IPS-NIHi7 (cell line): ENCODE data around the gene SND1.
A peak's percentile ranks its signal among the peaks of the same experiment; 100 is the strongest.
"Not testable (repeated sequence)": the region's sequence is repeated elsewhere in the genome, so short reads cannot be mapped to it uniquely, and the experiment has no call there.

Experiments
- DNase-seq: peaks from one replicate; pipeline ENCODE4 v3.0.0; 2012; ENCODE audit warnings: mixed read lengths; ENCODE audit errors: extremely low spot score

Gene SND1

DNA sequence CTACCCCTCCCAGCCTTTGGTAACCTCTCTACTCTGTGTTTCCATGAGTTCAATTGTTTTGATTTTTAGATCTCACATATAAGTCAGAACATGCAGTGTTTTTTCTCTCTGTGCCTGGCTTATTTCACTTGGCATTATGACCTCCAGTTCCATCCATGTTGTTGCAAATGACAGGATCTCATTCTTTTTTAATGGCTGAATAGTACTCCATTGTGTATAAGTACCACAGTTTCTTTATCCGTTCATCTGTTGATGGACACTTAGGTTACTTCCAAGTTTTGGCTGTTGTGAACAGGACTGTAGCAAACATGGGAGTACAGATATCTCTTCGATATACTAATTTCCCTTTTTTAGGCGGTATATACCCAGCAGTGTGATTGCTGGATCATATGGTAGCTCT lies 237.7 kb downstream of the SND1 start:
- DNase-seq: no peak

DNA sequence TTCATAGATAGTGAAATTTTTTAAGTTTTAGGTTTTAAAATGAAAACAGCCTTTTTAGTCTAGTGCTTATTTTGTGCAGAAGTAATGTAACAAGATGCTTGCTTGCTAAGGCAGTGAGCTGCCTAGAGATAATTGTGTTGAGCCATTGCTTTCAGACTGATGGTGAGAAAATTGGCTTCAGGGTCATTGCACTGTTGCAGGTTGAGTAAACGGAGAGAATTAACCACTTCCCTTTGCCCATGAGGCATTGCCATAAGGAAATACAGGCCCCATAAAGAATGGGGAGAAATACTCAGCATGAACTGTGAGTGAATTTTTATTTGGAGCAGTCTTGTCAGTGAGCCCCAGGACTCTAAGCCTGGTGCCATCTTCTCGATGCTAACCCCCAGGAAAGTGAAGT lies 238.7 kb downstream of the SND1 start:
- no peak for DNase-seq

DNA sequence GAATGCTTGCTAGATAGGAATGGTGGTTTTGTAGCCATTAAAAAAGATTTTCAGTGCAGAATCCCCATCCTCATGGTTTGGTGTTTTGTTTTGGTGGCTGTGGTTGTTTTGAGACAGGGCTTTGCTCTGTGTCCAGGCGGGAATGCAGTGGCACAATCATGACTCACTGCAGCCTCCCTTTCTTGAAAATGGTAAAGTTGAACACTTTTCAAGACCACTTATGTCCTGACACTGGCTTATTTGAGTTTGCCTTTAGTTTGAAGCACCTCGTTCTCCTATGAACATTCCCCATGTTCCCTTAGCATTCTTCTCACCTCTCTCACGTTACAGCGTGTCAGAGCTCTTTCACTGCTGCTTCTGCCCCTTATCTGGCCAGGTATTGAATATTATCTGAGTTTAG lies 239.2 kb downstream of the SND1 start:
- DNase-seq: no peak

DNA sequence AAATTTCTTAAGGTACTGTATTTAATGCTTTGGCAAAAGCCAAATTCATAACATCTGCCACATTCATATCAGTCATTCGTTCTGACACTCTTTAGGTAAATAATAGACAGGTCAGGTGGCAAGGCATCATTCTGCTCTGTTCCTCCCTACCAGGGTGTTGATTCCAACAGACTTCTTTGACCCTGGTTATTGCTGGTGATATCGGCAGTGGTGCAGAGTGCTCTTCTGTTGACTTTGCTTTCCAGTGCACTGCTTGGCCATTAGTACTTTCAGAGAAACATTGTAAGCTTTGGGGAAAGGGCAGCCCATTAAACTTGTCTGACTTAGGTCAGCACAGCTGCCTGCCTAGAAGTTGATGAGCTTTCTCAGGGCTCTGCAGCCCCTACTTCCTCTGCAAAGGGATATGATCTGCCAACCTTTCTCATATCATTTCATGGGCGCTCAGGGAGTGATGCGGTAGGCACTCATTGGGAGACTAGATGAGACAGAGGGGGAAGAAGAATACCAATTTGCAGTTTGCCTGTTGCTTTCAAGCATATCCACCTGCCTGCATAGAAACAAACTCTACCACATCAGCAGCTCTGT lies 240.0 kb downstream of the SND1 start:
- no peak for DNase-seq

DNA sequence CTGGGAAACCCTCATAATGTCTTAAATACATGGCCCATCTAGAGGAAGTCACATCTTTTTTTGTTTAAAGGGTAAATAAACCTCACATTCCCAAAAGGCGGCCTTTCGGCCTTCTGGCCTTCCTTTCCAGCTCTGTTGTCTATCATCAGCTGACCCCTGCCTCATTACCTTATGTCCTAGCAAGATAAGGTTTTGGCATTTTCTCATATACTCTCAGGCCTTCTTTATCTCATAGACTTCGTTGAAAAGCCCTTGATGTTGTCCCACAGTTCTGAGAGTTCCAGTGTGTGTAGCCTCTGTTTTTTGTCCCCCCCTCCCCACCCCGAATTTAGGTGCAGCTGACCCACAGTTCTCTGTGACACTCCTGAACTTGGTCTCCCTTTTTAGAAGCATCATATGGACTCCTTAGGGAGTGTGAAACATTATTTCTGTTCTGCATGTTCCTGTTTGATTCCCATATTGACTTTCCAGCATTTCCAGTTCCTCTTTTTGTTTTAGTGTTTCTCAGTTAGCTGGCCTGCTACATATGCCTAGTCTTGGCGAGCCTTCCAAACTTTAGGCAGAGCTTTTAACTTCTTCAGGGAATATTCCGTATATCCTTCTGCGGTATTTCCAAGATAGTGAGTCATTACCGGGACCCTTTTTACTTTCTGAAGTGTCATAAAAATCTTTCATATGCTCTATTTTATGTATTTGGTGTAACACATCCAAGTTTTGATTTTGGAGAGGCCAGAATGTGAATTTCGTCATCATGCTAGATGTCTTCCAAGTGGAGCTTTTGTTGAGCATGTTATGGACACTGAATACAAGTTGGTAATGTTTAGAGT lies 240.7 kb downstream of the SND1 start:
- DNase-seq: no peak

DNA sequence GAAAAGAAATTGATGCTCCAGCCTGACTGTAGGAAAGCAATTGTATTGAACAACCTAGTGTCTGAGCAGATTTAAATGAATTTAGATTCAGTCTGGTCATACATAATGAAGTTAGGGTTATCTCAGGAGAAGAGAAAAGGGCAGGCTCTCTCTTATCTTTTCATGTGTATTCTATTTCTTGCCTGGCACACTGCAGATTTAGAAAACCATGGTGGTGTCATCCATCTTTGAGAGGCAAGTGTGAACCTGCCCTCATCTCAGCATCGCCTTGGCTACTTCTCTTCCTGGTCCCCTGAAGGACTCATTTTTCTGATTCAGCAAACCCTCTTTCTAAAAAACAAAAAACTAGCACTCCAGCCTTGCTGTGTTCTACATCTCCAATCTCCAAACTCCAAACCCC lies 241.6 kb downstream of the SND1 start:
- DNase-seq: no peak

DNA sequence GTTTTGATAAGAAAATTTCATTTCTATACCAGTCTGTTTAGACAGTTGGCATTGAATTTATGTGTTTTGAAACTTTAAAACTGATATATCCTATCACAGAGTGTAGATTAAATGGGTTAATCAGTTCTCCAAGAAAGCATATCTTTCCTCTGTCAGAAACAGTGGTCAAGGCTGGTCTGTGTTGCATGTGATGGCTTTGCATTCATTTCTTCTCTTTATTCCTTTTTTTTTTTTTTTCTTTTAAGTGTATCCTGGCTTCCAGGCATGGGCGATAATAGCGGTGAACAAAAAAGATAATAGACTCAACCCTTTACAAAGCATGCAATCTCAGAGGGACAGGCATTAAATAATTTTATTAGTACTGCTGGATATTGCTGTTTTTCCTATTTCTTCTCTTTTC lies 242.6 kb downstream of the SND1 start:
- no peak for DNase-seq

DNA sequence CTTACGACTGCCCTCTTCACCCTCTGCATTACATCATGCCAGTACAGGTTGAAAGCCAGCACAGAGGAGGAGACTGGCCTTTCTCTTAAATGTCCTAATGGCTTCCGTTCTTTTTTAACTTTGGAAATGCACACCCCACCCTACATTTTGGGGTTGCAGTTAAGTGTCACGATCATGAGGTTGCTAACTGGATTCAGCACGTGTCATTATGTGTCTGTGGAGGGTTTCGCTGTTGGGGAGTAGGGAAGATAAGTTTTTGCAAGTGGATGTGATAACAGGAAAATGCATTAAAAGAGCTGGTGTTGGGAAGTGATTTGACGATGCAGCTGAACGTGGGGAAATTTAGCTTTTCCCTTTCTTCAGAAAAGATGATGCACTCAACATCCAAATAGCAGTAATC lies 243.4 kb downstream of the SND1 start:
- no peak for DNase-seq

DNA sequence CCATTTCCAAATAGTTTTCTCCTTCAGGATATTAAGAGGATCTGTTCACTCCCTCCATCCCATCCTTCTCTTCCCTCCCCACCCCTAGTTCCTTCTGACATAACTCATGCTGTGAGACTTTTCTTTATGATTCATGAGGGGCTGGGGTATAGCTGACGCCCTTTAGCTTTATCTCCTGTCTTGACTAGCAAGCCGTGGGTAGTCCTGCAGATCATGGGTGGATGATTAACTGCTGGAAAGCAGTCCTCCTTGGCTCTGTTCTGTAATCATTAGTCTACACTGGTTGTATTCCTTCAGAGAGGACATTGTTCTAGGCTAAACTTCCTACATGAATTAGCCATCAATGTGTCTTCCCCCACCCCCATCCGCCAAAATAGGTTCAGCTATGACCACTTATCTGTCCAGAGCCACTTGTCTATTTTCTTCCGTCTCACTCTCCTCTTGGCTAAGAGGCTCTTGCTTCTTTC lies 243.9 kb downstream of the SND1 start:
- DNase-seq: no peak

DNA sequence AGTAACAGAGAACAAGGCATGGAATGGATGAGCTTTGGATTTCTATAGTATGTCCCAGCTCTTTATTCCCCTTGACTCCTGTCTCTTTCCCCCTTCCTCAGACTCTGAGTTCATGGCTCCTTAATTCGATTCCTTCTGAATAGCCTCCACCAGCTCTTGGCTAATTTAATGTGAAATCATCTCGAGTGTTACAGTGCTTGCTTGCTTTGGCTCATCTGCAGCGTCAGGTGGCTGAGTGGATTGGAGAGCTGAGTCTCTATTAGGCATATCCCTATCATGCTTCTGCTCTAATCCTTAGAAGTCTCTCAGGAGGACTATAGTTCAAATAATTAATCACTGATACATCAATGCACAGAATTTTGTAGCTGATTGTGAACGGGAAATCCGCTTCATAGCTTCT lies 244.7 kb downstream of the SND1 start:
- DNase-seq: no peak

DNA sequence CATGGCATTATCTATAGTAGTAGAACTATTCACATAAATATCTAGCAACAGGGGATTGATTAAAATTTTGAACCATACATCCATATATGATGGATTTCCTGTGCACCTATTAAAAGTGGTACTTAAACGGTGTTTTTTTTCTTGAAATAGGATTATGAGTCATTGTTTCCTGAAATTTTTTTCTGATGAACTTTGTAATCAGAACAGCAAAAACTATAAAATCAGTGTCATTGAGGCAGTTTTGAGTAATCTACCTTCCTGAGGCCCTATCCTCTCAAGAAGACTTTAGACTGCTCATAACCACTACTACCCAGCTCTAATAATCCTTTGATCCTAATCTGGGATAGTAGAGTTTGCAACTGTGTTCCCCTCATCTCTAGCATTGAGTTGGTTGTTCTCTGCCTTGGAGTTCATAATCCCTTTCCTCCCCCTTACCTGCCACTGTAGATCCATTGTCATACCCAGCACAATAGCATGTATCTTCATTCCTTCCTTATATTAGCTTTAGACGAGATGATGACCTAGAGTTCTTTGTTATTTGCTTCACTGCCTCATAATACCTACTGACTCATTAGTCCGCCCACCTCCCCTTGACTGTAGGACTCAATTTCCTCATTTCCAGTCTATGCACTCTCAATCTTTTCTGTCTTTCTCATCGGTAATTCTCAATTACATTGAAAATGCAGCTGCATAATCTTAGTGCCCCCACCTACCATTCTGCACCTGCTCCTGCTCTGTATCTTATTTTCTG lies 245.9 kb downstream of the SND1 start:
- no peak for DNase-seq

DNA sequence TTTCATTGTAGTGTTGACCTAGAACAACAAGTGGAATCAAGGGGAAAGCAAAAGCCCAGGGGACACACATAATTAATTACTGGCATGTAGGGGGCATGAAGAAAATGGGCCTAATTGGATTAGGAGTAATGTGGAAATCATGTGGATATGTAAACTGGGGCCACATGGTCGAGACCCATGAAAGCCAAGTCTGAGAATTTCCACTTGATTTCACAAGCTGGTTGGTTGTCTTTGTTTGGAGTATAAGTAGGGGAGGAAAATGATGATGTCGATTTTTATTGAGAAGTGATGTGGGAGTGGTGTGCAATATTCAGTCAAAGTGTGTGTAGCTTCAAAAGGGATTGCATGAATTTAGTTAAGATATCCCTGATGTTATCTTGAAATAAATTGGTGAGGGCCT lies 247.4 kb downstream of the SND1 start:
- no peak for DNase-seq

DNA sequence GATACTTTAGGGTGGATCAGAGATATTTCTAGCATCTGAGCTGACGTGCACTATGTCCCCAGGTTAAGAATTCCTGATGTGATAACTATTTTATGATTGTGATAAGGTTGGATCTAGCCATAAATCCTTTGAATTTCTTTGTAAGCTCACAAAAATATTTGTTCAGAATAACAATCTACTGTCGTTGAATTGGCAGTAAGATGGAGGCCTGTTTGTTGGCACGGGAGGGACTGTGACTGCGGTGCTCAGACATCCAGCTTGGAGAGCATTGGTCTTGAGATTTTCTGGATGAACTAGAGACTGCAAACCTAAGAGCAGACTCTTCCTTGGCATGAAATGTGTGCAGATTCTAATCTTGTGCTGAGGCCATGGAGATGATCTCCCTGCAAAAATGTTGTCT lies 248.1 kb downstream of the SND1 start:
- DNase-seq: no peak

DNA sequence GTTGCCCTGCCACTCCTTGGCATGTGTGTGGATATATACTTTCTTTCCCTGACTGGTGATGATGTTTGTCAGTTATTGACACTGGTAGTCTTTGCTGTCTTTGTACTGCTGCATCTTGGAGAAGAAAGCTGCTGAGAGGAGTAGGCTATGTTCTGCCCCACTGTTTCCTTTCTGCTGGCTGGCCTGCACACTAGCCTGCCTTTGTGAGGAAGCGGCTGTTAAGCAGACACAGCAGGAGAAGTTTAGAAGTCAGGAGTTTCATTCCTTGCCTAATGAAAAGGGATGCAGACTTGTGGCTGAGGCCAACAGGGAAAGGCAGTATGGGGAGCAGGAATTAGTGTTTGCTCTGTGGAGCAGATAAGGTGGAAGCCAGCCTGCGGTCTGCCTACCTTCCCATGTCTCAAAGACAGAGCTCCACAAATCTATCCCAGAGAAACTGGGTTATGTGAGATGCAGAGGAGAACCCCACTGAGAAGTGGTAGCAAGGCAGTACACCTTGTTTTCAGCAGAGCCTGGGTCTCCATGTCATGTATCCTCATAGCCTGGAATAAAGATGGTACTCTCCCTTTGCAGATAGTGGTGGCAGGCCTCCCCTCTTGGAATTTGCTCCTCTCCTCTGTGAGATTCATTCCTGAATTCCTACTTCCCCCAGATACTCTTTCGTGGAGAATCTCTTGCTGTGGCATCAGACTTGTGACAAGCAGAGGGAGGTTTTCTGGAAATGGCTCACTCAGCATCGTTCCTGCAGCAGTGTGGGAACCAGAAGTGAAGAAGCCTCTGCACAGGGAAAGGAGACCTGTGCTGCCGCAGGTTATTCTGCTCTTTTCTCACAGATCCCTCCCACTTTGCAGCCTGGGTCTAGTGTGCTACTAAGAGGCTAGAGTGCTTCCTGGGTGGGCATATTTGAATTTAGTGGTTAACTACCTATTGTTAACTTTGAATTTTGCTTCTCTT lies 249.0 kb downstream of the SND1 start:
- DNase-seq: peak; percentile 62

DNA sequence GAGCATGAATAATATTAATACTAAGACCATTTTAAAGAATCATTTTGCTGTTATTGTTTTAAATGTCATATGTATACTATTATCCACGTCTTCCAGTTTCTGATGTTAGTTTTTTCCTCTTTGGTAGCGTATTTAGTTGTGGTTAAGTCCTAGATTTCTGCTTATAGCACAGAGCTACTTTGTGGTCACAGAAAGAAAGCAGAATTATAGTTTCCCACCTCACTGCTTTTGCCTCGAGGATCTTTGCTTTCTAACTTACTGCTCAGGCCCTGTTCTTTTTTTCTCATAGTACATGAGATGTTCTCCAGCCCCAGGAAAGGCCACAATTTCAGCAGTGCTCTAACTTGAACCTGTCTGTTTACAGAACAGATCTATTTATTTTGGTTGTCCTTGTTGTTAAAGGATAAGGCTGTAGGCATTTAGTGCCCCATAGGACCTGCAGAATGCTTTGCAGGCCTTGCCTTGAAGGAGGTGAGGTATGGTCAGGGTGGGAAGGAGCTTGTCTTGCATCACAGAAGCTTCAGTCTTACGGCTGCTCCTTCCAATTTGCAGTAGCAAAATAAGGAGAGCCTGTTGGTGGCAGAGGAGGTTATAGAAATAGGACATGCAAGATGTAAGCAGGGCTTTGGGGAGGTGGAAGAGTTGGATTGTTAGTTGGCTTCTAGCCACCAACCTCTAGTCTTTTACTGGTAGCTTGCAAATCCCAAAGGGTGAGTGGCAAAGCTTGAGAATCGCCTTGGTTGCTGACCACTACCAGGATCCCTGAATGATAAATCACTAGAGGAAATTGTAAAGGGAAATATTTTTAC lies 250.1 kb downstream of the SND1 start:
- DNase-seq: no peak

DNA sequence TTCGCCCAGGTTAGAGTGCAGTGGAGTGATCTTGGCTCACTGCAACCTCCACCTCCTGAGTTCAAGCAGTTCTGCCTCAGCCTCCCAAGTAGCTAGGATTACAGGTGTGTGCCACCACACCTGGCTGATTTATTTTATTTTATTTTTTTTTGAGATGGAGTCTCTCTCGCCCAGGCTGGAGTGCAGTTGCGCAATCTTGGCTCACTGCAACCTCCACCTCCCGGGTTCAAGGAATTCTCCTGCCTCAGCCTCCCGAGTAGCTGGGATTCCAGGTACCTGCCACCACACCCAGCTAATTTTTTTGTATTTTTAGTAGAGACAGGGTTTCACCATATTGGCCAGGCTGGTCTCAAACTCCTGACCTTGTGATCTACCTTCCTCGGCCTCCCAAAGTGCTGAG lies 250.8 kb downstream of the SND1 start:
- not testable (repeated sequence) for DNase-seq

DNA sequence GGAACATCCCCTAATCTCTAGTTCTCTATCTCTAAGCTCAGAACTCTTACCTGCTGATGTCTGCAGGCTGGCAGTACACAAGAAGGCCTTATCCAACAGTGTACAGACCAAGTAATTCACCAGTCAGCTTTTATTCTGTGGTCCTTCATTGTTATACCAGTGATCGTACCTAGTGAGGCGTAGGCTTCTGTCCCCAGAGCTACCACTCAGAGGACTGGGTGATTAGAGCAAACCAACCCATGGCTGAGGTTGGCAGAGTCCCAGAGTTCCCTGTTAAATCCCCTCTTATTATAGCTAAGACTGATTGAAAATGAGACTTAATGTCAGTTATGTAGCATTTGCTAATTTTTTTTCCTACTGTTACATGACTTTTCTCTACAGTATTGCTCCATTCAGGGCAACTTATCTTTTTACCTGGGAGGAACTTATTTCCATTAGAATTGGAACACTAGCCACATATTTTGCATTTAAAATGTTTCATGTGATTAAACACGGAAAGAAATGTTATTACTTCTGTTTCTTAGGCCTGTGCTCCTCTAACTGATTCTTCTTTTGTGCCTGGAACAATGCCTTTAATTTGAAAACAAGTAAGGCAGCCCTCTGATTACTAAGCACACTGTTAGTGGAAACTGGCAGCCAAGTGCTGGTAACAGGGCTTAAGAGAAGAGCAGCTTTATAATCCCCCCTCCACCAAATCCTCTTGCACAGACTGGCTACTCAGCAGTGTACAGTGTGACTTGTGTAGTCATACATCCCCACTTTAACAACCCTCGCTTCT lies 252.1 kb downstream of the SND1 start:
- DNase-seq: no peak

DNA sequence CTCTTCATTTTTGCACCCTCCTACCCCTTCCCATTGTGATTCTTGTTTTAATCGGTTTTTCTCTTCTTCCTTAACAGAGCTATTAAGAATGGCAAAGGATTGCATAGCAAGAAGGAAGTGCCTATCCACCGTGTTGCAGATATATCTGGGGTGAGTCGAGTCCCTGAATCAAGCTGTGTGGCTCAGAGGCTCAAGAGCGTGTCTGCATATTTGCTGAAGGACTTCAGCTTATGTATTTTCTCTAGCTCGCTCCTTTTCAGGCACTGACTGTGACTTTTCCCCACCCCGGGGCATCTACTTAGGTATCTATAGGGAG lies 252.6 kb downstream of the SND1 start:
- no peak for DNase-seq

DNA sequence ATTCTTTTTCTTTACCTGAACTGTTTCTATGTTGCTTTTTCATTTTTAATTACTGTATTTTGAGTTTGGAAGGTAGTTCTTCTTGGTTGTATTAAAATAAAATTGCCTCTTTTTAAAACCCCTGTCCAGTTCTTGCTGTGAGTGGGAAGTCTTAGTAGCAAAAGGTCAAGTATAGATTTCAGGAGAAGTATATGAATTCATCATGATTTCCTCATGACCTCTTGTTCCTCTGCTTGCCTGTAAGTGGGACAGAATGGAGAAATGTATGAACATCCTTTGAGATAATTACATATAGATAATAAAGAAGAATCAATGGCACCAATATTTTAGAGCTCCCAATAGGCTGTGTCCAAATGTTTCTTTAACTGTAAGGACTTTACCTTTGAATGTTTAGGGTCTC lies 253.0 kb downstream of the SND1 start:
- DNase-seq: no peak
